GM23248 (cell line): Measurements from ENCODE around the gene PPBP.

ENCODE experiments used
- EZH2 ChIP-seq: fragments of 200-600 bp; sonication (generic); IDR thresholded peaks from 2 replicates; pipeline ENCODE4 v1.6.1; 2018; ENCODE audit warnings: antibody characterized with exemption, mild to moderate bottlenecking; ENCODE audit not compliant: insufficient read depth, poor library complexity, severe bottlenecking
- EZH2phosphoT487 ChIP-seq: fragments of 200-600 bp; sonication (generic); IDR thresholded peaks from 2 replicates; pipeline ENCODE4 v1.6.1; 2018; ENCODE audit warnings: antibody characterized with exemption, moderate library complexity, mild to moderate bottlenecking, low read depth; ENCODE audit not compliant: insufficient read depth

DNA sequence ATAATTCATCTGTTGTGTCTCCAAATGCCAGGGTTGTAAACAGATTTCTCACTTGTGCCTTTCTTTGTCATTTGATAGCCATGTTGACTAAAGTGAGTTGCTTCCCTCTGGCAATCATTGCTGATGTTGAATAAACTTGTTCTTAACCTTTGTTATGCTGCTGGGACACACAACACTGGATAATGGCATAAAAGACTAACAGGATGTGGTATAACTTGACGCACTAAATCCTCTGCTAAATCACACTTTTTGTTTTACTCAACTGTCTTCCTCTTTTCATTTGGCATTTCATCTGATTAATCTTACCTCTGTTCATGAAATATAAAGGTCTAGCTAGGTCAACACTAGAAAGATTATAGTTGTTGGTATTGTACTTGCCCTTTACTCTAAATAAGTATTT, 28.1 kb upstream of the PPBP start:
- TF ChIP-seq EZH2phosphoT487 = no peak
- TF ChIP-seq EZH2 = no peak
